HG03025 (cell line): Measurements from ENCODE around the gene MYH10.
"Not testable (repeated sequence)": the region's sequence is repeated elsewhere in the genome, so short reads cannot be mapped to it uniquely, and the experiment has no call there.

Source experiments
- ATAC-seq: cut with Tn5 transposase; IDR thresholded peaks from one replicate; pipeline ENCODE4 v1.9.1; 2021; ENCODE audit warnings: mild to moderate bottlenecking, moderate library complexity; ENCODE audit not compliant: unreplicated experiment, low FRiP score

The MYH10 gene

DNA sequence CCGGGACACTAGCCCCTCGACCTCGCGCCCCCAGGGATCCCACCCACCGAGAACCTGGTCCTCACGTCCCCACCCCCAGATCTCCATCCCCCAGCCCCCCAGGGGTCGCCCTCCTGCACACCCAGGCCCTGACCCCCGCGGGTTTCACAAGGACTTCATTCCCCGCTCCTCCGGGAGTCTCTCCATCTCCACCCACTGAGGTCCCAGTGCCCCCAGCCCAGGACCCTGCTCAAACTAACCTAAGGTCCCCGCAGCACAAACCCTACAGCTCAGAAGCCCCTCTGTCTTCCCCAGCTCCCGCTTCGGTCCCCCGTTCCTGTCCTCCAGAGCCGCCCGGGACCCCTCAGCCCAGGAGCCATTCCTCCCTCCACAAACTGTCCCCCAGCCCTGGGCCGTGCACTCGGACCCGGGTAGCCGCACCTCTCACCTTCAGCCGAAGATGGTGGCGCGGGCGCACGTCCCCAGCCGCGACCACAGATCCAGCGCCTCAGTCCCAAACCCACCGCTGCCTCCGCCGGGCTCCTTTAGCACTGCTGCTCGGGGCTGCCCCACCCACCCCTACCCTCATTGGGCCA is at the start of gene MYH10:
MYH10 (minus strand) TSS at position 499 of the 575 bp plus-strand sequence. CDS start 7,479 bp downstream, outside the sequence.
- no peak for ATAC-seq

DNA sequence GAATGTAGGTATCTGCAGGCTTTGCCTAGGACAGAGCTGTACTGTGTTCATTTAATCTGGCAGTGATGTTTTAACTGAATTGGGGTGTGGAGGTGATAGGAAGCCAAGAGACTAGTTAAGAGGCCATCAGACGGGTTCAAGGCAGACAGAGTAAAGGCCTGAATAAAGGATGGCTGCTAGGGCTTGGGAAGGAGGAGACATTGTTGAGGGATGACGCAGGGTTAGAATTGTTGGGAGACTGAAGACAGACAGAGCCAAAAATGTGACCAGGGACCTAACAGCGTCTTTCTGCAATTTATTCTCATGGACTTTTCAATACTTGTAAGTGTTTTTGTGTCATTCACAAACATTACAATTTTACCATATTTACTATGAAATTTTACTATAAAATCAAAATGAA is 48.6 kb upstream of the MYH10 start:
- ATAC-seq: no peak

DNA sequence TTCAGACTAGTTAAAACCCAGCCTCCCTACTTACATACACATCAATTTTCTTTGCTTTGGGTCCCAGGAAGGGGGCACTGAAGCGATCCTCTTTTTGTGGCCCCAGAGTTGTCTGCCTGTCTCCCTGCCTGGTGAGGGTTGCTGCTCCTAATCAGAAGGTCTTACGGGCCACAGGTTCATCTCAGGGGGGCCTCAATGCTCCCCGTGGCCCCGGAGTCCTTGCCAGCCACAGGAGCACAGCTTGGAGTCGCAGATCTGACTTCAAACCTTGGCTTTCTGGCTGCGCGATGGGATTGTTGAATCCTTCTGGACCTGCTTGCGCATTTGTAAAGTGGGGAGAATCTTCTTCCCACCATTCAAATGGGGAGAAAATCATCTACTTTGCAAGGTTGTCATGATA is 44.8 kb upstream of the MYH10 start:
- no peak for ATAC-seq

GRCh38 chr17:8674344-8675305 is 44.1 kb upstream of the MYH10 start:
- ATAC-seq: no peak

DNA sequence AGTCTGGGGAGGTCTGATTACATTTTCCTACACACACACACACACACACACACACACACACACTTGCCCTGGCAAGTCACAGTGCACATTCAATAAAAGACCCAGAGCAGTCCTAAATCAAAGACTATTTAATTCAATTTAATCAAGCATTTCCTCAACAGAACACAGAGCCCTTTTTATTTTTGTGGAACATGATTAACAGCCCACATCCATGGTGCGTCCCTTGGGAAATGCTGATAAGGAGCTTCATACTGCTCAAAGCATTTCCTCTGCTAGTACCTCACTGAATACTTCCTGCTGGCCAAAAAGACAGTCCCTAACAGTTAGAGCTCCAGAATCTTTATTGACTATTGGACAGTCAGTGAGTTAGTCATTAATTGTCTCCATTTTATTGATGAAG is 43.1 kb upstream of the MYH10 start:
- no peak for ATAC-seq

- no peak for ATAC-seq
Observed at GRCh38 chr17:8672326-8672725, 41.8 kb upstream of the MYH10 start.

GRCh38 chr17:8670421-8670820 is 39.9 kb upstream of the MYH10 start:
- ATAC-seq: no peak

DNA sequence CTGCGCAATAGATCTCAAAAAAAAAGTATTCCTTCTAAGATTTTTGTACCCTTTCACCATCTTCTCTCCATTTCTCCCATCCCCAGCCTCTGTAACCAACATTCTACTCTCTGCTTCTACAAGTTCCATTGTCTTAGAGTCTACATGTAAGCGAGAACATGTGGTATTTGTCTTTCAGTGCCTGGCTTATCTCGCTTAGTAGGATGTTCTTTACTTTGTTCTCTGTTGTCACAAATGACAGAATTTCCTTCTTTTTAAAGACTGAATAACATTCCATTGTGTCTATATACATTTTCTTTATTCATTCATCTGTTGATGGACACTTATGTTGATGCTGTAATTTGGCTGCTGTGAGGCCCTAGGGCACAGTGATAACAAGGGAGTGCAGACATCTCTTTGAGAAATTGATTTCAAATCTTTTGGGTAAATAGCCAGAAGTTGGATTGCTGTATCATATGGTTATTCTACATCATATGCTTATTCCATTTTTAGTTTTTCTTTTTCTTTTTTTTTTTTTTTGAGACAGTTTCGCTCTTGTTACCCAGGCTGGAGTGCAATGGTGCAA is 37.7 kb upstream of the MYH10 start:
- no peak for ATAC-seq

- no peak for ATAC-seq
Observed at GRCh38 chr17:8667421-8667820, 36.9 kb upstream of the MYH10 start.

- ATAC-seq: no peak
Observed at GRCh38 chr17:8665684-8666083, 35.2 kb upstream of the MYH10 start.

- no peak for ATAC-seq
Observed at GRCh38 chr17:8664456-8665126, 34.1 kb upstream of the MYH10 start.

DNA sequence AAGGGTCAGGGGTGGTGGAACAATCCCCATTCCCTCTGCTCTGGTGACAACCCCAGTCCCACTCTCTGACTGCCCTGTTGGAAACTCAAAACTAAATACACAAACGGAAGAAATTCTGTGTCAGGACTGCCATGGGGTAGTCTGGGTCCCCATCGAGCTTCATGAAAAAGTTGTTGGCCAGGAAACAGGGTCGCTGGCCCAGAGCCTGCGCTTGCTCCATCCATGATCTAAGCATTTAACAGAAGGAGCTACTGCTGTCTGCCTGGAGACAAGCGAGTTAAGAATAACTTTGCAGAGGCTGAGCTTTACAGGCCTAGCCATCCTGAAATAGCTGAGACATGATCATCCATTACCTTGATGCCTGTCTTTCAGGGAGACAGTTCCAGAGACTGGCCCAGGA is 32.4 kb upstream of the MYH10 start:
- no peak for ATAC-seq

GRCh38 chr17:8662076-8662831 is 31.7 kb upstream of the MYH10 start:
- no peak for ATAC-seq

DNA sequence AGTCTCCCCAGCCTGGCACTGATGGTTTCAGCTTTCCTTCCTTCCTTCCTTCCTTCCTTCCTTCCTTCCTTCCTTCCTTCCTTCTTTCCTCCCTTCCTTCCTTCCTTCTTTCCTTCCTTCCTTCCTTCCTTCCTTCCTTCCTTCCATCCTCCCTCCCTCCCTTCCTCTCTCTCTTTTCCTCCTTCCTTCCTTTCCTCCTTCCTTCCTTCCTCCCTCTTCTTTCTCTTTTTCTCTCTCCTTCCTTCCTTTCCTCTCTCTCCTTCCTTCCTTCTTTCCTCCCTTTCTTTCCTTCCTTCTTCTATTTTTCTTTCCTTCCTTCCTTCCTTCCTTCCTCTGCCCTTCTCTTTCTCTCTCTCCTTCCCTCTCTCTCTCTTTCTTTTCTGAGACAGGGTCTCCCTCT is 30.2 kb upstream of the MYH10 start:
- not testable (repeated sequence) for ATAC-seq

DNA sequence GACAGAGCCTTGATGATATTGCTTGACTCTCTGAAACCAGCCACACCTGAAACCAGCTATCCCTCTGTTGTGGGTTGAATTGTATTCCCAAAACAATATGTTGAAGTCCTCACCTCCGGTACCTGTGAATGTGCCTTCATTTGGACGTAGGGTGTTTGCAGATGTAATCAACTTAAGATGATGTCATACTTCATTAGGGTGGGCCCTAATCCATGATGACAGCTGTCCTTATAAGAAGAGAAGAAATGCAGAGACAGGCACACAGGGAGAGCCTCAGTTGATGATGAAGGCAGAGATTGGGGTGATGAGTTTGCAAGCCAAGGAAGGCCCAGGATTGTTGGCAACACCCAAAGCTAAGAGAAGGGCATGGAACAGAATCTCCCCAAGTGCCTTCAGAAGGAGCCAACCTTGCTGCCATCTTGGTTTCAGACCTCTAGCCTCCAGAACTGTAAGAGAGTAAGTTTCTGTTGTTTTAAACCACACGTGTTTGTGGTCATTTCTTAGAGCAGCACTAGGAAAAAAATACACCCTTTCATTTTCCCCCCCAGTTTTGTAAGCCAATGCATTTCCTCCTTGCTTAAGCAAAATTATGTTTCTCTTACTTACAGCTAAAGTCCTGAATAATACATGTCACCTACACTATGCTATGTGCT is 29.4 kb upstream of the MYH10 start:
- ATAC-seq: no peak

DNA sequence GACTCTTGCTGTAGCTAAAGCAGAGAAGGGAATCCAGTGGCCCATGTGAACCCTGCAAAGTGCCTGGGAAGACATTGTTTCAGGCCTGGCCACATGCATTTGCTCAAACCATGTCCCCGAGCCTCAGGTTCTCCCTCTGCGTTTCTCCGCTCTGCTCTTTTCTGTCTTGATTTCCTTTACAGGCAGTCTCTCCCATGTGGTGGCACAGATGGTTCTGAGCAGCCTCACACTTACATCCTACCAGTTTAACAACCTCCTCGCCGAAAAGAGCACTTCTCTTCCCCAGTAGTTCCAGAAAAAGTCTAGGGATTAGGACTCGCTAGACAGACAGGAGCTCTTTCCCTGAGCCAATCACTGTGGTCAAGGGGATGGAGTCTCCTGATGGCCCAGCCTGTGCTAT is 28.3 kb upstream of the MYH10 start:
- no peak for ATAC-seq

GRCh38 chr17:8656693-8657092 is 26.2 kb upstream of the MYH10 start:
- no peak for ATAC-seq

DNA sequence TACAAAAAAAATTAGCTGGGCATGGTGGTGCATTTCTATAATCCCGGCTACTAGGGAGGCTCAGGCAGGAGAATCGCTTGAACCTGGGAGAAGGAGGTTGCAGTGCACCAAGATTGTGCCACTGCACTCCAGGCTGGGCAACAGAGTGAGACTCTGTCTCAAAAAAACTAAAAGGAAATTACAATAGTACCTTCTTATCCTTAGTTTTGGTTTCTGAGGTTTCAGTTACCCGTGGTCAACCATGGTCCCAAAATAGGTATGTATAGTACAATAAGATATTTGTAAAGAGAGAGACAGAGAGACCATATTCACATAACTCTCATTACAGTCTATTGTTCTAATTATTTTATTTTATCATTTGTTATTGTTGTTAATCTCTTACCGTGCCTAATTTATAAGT is 24.3 kb upstream of the MYH10 start:
- no peak for ATAC-seq

- no peak for ATAC-seq
Observed at GRCh38 chr17:8651013-8651412, 20.5 kb upstream of the MYH10 start.

DNA sequence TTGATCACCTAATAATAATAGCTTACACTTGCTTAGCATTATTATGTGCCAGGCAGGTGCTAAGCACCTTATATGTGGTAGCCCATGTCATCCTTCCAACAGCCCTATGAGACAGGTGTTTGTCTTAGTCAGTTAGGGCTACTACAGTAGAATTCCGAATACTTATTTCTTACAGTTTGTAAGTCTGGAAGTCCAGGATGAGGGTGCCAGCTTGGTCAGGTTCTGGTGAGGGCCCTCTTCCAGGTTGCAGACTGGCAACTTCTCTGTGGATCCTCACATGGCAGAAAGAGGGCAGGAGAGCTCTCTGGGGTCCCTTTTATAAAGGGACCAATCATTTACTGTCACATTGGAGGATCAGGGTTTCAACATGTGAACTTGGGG is 19.6 kb upstream of the MYH10 start:
- no peak for ATAC-seq
